Upper lobe of left lung (tissue), 4 donors: Measurements from ENCODE around the gene ENOSF1.

Experiments
- CTCF ChIP-seq, 6 experiments: fragments of 450-650 bp in 4 of 6; fragments of 200-600 bp in 2 of 6; sonication (generic) in 2 of 6; IDR thresholded peaks; one replicate each; pipeline ENCODE4 v1.5.1; 2016 to 2019; ENCODE audit warnings: antibody characterized with exemption in 6 of 6
- EP300 ChIP-seq, 4 donors: sonication (generic); formaldehyde crosslinking; IDR thresholded peaks; one replicate each; pipeline ENCODE4 v1.5.1; 2017; ENCODE audit warnings: antibody characterized with exemption in 4 of 4, control low read depth in 2 of 4
- POLR2A ChIP-seq, 4 donors: fragments of 450-650 bp; IDR thresholded peaks; one replicate each; pipeline ENCODE4 v1.5.1; 2016 to 2017; ENCODE audit warnings: antibody characterized with exemption in 4 of 4, mild to moderate bottlenecking in 2 of 4
- POLR2AphosphoS5 ChIP-seq, 2 donors: sonication (generic); formaldehyde crosslinking; IDR thresholded peaks; one replicate each; pipeline ENCODE4 v1.5.1; 2017; ENCODE audit warnings: antibody characterized with exemption in 2 of 2

- no peak for TF ChIP-seq POLR2A (IDR thresholded peaks at IDR 0.05)
- no peak for TF ChIP-seq CTCF (IDR thresholded peaks at IDR 0.05)
- TF ChIP-seq EP300 (IDR thresholded peaks at IDR 0.05): no peak
- TF ChIP-seq POLR2AphosphoS5 (IDR thresholded peaks at IDR 0.05): no peak
These were observed 57.0 kb downstream of the ENOSF1 start for GRCh38 chr18:655445-655844.
